CD4-positive, alpha-beta T cell treated with Interleukin-6 for 4 hours (primary cell): ENCODE data around the gene HCST.

Source experiments
- DNase-seq: peaks from one replicate; pipeline ENCODE4 v3.0.0-alpha.2; 2020; ENCODE audit warnings: mixed read lengths

Gene HCST

GRCh38 chr19:35939307-35940077, 37.2 kb downstream of the HCST start:
- DNase-seq, result no peak

DNA sequence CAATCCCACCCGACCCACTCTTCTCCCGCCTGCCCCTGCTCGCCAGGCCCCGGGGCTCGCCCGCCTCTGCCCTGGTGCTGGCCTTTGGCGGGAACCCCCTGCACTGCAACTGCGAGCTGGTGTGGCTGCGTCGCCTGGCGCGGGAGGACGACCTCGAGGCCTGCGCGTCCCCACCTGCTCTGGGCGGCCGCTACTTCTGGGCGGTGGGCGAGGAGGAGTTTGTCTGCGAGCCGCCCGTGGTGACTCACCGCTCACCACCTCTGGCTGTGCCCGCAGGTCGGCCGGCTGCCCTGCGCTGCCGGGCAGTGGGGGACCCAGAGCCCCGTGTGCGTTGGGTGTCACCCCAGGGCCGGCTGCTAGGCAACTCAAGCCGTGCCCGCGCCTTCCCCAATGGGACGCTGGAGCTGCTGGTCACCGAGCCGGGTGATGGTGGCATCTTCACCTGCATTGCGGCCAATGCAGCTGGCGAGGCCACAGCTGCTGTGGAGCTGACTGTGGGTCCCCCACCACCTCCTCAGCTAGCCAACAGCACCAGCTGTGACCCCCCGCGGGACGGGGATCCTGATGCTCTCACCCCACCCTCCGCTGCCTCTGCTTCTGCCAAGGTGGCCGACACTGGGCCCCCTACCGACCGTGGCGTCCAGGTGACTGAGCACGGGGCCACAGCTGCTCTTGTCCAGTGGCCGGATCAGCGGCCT, 37.9 kb downstream of the HCST start:
- no peak for DNase-seq

- no peak for DNase-seq
Measured at GRCh38 chr19:35940839-35941238, 38.5 kb downstream of the HCST start.

GRCh38 chr19:35942235-35942634, 39.9 kb downstream of the HCST start:
- DNase-seq, result no peak

DNA sequence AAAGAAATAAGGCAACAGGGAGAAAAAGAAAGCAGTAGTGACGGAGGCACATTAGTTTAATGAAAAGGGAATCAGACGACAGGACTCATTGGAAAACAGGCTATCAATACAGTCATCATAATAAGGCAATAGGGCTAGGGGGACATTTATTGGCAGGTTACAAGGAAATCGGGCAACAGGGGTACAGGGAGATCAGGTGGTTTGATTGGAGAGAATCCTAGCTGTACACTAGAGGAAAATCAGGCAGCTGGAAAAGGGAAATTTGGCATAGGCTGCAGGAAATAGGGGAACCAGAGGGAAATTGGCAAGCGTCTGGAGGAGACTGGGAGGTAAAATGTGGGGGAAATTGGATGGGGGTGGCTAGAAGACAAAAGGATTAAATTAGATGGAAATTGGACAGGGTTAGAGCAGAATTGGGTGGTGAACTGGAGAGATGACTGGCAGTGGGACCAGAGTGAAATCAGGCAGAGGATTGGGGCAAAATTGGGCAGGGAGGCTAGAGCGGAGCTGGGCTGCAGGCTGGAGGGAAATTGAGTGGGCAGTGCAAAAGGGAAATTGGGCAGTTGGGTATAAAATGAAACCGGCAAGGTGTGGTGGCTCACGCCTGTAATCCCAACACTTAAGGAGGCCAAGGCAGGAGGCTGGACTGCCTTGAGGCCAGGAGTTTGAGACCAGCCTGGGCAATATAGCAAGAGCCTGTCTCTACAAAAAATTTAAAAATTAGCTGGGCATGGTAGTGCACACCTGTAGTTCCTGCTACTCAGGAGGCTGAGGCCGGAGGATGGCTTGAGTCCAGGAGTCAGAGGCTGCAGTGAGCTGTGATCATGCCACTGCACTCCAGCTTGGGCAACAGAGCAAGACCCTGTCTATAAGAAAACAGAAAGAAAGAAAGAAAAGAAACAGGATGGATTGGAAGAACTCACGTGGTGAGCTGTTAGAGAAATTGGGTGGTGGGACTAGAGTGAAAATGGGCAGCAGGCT, 41.3 kb downstream of the HCST start:
- DNase-seq, result no peak

DNA sequence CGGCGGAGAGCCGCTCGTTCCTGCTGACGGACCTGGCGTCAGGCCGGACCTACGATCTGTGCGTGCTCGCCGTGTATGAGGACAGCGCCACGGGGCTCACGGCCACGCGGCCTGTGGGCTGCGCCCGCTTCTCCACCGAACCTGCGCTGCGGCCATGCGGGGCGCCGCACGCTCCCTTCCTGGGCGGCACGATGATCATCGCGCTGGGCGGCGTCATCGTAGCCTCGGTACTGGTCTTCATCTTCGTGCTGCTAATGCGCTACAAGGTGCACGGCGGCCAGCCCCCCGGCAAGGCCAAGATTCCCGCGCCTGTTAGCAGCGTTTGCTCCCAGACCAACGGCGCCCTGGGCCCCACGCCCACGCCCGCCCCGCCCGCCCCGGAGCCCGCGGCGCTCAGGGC, 42.2 kb downstream of the HCST start:
- no peak for DNase-seq

DNA sequence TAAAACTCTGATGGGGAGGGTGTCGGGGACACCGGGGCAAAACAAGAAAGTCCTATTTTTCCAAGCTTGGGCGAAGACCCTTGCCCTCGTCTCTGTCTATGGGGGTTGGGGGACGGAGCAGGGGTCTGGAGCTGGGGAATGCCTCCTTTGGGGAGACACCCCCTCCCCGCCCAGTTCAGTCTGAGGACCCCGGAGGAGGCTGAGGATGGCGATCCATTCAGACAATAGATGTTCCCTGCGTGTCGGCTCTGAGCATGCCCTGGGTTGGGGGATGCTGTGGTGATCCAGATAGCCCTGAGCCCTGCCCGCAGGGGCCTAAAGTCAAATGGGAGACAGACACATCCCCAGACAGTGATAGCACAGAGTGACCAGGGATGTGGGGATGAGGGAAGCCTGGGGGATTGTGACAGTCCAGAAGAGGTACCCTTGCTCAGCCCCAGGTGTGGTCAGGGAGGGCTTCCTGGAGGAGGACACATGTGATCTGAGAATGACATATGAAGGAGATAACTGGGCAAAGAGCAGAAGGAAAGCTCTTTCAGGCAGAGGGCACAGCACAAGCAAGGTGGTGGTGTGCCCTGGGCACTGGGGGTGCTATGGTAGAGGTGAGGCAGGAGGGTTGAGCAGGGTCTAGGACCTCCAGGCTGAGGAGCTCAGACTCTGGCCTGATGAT, 42.9 kb downstream of the HCST start:
- no peak for DNase-seq

GRCh38 chr19:35946203-35946602, 43.9 kb downstream of the HCST start:
- DNase-seq, result no peak

GRCh38 chr19:35949131-35949530, 46.8 kb downstream of the HCST start:
- no peak for DNase-seq
